GM12875 (cell line): ENCODE data around the gene MYB.

Experiments
- H3K4me3 ChIP-seq: one replicate; pipeline ENCODE4 v1.5.1; 2011; ENCODE audit warnings: low read depth, low read length, control low read depth
- TF ChIP-seq, protein P1 (sequence below): IDR thresholded peaks from 2 replicates; pipeline ENCODE4 v1.5.1; 2011; ENCODE audit warnings: low read depth, mild to moderate bottlenecking, control low read depth, inconsistent platforms, low read length, moderate library complexity, borderline replicate concordance; ENCODE audit not compliant: insufficient read depth

Gene MYB

DNA sequence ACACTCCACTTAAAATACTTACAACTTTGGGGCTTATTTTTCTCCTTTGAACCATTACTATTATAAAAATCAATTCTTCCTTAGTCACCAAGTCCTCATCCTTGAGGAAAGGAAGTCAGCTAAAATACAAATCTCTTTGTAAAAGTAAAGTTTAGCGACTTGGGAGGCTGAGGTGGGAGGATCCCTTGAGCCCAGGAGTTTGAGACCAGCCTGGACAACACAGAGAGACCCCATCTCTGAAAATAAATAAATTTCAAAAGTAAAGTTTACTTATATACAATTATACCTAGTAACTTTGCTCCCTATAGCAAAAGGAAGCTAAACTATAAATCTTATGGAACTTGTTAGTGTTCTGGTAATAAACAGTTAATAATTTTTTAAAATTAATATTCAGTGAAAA lies 40.4 kb downstream of the MYB start:
- no peak overlapping the region for H3K4me3 ChIP-seq
- TF ChIP-seq, protein P1, sequence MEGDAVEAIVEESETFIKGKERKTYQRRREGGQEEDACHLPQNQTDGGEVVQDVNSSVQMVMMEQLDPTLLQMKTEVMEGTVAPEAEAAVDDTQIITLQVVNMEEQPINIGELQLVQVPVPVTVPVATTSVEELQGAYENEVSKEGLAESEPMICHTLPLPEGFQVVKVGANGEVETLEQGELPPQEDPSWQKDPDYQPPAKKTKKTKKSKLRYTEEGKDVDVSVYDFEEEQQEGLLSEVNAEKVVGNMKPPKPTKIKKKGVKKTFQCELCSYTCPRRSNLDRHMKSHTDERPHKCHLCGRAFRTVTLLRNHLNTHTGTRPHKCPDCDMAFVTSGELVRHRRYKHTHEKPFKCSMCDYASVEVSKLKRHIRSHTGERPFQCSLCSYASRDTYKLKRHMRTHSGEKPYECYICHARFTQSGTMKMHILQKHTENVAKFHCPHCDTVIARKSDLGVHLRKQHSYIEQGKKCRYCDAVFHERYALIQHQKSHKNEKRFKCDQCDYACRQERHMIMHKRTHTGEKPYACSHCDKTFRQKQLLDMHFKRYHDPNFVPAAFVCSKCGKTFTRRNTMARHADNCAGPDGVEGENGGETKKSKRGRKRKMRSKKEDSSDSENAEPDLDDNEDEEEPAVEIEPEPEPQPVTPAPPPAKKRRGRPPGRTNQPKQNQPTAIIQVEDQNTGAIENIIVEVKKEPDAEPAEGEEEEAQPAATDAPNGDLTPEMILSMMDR = no peak

DNA sequence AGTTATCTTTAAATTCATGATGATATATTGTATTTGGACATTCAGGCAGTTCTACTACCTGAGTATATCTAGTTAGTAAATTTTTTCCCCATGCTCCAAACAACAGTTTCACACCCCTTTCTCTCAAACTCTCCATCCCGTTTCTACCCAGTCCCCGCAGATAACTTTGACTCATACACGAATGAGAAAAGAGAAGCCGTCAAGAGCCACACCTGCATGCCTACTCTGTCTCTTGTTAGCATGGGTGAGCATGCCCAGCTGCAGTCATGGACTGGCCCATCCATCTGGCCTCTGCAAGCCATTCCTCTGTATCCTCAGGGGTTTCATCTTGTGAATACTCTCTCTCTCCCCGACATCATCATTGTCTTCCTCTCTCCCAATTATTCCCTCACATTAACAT lies 41.5 kb downstream of the MYB start:
- no peak overlapping the region for H3K4me3 ChIP-seq
- TF ChIP-seq, protein P1 = no peak

DNA sequence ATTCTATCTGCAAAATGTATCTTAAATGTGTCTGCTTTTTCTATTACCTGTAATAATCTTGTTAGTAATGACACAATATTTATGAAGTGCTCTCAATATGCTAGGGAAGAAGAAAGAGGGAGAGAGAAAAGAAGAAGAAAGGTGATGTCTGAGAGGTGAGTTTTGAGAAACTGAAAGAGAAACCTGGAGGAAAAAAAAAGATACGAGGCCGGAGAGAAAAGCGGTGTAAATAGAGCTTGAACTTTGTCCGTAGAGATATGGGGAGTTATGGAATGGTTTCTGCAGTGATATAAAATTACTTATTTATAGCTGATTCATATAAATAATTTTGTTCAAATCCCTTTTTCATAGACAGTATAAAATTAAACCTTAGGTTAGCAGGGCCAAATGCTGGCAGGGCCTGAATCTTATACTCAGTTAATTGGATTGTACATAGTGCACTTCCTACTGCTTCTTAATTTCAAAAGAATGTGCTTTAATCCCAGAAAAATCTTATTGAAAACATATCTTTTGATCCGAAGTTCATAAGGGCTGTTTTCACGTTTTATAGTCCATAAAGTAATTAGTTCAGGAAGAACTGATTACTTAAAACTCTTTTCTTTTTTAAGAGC lies 43.0 kb downstream of the MYB start:
- TF ChIP-seq, protein P1 = no peak

DNA sequence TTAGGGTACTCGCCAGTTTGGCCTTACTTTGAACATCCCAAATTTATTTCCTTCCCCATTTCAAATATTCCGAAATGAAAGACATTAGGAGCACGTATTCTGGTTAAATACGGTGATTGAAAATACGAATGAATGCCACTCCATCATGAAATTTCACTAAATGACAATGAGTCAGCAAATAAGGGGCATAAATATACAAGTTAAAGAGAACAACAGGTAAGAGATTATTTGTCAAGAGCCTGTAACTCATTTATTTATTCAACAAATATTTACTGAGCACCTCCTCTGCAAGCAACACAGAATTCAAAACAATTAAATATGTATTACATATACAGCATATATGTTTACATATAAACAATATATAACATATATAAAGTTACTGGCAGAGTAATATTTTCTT lies 44.8 kb downstream of the MYB start:
- TF ChIP-seq, protein P1 = no peak
- H3K4me3 ChIP-seq = no peak overlapping the region

More for the DNA sequence above, 43.0 kb downstream of the MYB start:
- H3K4me3 ChIP-seq = no peak overlapping the region

DNA sequence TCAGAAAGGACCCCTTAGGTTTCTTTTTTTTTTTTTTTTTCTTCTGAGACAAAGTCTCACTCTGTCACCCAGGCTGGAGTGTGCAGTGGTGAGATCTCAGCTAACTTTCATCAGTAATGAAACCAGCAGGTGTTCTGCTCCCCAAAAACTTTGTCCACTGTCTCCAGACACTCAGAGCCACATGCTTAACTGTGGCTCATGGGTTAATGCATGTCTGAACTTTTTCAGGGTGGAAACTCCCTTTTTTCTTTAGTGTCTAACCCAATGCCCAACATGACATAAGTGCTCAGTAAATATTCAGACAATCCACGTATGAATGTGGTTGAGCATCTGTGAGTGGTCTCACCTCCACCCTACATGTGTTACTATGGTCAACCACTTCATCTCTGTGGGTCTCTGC lies 45.4 kb downstream of the MYB start:
- no peak overlapping the region for H3K4me3 ChIP-seq
- TF ChIP-seq, protein P1 = no peak

DNA sequence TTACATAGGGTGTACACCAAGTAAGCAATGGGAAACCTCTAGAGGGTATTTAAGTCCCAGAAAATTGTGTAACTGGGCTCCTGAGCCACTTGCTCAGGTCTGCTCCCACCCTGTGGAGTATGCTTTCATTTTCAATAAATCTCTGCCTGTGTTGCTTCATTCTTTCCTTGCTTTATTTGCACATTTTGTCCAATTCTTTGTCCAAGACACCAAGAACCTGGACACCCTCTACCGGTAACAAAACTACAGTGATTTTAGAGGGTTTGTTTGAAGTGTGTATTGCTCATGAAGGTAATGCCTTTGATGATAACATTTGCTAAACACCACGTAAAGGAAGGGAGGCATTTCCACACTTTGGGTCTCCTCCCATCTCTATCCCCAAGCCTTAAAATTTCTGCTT lies 46.2 kb downstream of the MYB start:
- TF ChIP-seq, protein P1 = no peak
- H3K4me3 ChIP-seq = no peak overlapping the region

DNA sequence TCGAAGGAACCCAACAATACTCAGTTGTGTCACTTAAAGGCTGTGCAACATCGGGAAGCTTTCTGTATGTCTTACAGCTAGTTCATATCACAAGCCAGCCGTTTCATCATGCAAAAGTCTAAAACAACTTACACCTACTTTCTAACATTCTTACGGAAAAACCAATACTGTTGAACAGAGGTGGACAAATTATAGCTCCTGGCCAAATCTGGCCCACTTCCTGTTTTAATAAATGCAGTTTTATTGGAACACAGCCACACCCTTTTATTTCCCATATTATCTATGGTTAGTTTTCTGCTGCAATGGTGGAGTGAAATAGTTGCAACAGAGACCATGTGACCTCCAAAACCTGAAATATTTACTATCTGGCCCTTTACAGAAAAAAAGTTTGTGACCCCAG lies 46.6 kb downstream of the MYB start:
- TF ChIP-seq, protein P1 = no peak
- H3K4me3 ChIP-seq = no peak overlapping the region
